Stimulated activated naive CD8-positive, alpha-beta T cell treated with anti-CD3 and anti-CD28 coated beads, Interleukin-15, Interleukin-2, amounts not matched to agents 100 U/mL and 50 U/mL, for 24 hours (primary cell): ENCODE data around the gene RBM28.
"Not testable (repeated sequence)": the region's sequence is repeated elsewhere in the genome, so short reads cannot be mapped to it uniquely, and the experiment has no call there.

Experiments used
- ATAC-seq: fragments of 150-1000 bp; cut with Tn5 transposase; one replicate; pipeline ENCODE4 v1.10.0; 2021
- DNase-seq: peaks from one replicate; pipeline ENCODE4 v3.0.0; 2021

RBM28 gene

DNA sequence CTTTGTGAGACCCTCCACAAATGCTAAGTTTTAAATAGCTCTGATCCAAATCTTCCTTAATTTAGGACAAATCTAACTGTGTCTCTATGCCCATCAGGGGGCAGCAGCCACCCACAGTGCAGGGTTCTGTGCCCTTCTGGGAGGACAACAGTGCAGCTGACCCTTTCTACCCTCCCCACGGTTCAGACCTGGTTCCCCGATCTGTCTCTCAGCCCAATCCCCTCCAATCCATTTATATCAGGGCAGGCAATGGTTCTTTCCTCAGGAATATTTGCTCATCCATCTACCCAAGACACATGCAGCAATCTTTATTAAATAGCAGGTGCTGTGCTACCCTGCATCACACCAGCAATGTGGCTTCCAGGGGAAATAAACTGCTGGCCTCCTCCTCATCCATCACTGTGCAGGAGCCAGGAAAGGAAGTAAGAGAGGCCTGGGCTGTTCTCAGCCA, 4.0 kb upstream of the RBM28 start:
- DNase-seq (peak; percentile 59), ATAC-seq (no peak)

DNA sequence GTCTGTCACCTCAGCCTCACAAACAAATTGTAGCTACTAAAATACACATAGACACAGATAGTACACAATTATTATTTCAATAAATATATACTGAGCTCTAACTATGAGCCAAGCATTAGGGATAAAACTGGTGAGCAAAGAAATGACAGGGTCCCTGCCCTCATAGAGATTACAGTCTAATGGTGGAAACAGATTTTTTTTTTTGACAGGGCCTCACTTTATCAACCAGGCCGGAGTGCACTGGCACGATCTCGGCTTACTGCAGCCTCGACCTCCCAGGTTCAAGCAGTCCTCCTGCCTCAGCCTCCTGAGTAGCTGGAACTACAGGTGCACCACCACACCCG, 695 bp upstream of the RBM28 start:
- no peak for DNase-seq
- no peak for ATAC-seq

DNA sequence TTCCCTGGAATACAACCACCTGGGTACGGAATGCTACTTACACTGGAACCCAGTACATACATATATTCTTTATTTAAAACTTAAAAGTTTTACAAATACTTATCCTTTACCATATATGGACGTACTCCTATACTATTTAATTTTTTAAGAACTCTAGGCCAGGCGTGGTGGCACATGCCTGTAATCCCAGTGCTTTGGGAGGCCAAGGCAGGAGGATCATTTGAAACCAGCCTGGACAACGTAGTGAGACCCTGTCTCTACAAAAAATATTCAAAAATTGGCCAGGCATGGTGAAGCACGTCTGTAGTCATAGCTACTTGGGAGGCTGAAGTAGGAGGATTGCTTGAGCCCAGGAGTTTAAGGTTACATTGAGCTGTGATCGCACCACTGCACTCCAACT, 2.0 kb downstream of the RBM28 start:
- ATAC-seq = no peak
- DNase-seq = no peak

DNA sequence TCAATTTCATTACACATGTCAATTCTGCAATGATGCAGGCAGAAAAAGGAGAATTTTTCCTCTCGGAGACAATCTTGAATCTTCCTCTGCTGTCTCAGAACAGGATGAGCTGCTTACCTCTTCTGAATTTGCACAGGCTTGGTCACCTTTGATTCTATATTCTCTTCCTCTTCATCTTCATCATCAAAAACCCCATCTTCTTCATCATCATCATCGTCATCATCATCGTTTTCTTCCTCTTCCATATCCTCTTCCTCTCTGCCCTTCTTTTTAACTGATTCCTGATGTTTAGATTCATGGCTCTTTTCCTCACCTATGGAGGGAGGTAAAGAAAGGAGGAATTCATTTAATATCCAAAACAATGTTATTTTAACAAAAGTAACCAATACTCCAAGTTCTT, 8.0 kb downstream of the RBM28 start:
- DNase-seq = no peak
- ATAC-seq = no peak

DNA sequence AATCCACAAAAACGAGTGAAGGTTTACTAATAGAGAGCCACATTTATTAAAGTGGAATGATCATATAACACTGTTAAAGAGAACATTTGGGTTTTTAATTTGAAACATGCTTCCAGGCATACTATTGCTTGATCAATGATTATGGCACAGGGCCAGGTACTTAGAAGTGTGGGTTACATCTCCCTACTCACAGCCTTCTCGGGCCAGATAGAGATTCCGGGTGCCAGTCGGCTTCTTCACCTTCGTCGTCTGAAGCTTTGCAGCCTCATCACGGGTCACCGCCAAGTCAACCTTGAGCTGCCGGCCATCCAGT, 19.4 kb downstream of the RBM28 start:
- ATAC-seq (no peak), DNase-seq (no peak)

DNA sequence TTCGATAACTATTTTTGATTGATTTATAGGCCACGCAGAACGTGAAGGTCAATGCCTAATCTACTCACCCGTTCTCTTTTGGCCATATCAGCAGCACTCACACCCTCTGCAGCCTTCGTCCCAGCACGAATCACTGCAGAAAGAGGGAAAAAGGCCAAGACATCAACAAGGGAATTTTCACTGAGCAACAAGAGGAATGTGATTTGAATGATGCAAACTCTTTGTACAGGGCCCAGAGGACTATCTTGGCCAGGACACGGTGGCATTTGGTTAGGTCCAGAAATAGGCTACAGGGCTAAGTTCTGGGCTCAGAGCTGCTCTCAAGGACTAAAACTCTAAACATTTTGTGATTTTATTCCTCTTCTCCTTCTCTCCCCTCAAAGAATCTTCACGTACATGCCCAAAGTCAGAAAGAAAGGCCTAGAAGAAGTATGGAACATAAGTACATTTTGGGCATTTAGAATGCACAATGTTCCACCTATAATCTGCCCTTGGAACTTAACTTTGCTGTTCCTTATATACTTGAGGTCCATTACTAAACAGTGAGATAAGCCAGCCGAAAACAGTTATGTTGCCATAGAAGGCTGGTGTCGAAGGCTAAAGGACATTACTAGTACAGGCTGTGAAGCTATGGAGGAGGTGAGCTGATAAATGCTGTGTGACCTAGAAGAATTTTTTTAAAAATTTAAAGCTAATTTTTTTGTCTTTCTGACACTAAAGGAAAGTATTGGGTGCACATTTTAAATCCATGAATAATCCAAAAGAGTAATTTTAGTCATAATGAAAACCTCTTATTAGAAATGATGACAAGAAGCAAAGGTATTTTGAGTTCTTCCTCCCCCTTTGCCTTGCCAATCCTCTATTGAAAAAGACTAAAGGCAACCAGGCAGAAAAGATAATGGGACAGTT, 20.0 kb downstream of the RBM28 start:
- ATAC-seq = no peak
- no peak for DNase-seq

DNA sequence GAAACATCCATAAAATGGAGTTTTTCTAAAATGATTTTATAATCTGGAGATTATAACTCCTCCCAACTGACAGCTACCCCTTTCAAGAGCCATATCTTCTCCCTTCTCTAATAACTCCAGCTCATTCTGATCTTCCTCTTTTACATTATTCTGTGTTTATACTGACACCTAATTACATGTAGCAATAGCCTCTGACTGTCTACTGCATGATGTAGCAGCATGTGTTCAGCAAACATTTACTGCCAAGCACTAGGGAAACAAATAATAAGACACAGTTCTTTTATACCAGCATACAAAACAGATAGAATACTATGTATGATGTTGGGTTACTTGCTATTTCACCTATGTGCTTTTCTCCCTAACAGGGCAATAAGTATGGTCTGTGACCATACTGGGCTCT, 20.7 kb downstream of the RBM28 start:
- no peak for DNase-seq

DNA sequence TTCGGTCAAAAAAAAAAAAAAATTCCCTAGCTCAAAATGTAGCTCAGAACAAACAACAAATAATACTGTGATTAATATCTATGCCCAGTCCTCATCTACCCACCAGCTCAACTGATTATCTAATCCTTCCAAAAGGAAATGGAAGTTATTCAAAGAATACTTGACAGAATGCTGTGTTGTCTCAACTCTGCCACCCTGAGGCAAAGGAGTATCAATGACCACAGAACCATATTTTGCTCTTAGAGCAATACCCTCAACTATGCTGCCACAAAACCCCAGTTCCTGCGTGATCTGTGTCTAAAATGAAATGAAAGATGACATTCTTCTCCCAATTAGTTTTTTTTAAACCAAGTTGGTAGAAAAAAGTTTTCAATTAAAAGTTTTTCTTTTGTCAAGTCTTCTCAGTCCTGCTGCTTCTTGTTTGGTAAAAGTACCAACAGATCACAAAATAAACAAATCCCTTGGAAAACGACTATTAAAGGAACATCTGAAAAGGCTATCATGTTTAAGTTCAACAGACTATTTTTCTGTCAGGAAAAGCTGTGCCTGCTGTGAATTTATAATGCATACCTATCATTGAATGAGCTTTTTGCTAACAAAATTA, 21.6 kb downstream of the RBM28 start:
- DNase-seq = no peak
- ATAC-seq = peak; percentile 75

More for the DNA sequence above, 20.7 kb downstream of the RBM28 start:
- ATAC-seq = no peak

DNA sequence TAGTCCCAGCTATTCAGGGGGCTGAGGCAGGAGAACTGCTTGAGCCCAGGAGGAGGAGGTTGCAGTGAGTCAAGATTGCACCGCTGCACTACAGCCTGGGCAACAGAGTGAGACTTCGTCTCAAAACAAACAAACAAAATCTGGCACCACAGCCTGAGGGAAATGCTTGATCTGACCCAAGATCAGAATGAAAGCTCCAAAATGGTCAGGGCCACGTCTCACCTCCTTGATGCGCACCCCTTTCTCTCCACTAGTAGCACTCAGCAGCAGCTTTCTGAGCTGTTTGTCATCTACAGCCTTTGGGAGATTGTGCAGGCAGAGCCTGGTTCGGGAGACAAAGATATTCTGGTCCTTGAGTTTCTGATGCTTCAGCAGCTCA, 22.7 kb downstream of the RBM28 start:
- DNase-seq (no peak), ATAC-seq (no peak)

DNA sequence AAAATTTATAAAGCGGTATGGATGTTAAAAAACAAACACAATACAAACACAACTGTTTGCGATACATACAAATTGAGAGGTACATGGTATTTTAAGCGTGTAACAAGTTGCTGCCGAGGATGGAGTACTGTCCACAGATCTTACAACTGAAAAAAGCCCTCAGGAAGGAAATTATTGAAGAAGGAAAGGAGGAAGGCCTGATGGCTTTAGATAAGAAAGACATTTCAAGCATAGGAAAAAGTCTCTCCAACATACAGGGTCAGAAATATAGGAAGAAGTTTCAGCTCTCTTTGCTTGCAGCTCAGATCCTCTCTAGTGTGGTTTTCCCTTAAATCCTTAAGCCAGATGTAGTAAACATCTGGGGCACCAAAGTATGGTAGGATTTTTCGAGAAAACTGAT, 25.0 kb downstream of the RBM28 start:
- ATAC-seq (no peak), DNase-seq (no peak)

DNA sequence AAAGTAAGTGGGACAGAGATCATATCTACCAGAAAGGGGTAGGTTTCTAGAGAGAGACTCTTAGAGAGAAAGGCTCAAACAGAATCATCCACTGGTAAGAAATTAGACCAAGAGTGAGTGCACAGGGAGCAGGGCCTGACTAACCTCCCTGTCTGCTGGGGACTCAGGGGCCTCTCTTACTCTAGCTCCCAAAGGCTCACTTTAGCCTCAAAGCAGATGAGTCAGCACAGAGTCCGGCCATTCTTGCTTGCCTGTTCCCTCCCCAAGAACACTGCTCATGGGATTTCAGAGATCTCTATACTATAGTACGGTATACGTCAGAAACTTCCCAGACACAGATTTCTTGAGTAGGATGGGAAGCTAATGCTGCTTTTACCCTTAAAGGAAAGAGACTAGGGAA, 32.7 kb downstream of the RBM28 start:
- no peak for DNase-seq
- no peak for ATAC-seq

DNA sequence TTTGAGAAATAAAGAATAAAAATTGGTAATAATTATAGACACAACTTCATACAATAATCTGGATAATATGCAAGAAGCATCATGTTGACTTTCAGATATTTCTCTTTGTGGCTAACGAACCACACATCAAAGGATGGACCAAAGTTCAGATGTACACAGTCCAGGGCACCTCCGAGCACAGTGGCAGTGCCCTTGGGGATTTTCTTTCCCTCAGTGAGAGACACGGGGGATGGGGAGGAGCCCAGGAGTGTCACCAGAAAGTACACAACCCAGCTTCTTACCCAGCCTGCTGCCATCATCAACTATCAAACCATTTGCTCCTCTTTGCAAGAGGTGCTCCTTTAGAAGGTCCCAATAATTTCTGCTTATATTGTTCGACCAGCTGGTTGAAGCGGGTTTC, 33.2 kb downstream of the RBM28 start:
- ATAC-seq (no peak), DNase-seq (no peak)

DNA sequence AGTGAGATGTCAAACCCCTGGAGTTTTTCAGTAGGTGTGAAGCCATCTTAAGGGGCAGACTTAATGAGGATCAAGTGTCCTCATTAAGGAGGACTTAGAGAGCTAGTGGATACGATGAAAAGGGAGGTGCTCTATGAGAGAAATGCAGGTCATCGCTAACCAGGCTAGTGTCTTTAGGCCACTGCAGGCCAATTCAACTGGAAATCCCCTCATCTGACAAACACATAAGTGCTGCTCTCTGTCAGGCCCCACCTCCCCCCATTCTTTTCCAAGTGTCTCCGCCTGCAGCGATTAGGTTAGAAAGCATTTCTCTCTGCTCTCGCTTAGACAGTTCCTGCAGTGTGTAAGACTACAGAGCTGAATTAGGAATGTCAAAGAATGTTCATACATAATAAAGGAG, 33.7 kb downstream of the RBM28 start:
- ATAC-seq = no peak
- DNase-seq = no peak

DNA sequence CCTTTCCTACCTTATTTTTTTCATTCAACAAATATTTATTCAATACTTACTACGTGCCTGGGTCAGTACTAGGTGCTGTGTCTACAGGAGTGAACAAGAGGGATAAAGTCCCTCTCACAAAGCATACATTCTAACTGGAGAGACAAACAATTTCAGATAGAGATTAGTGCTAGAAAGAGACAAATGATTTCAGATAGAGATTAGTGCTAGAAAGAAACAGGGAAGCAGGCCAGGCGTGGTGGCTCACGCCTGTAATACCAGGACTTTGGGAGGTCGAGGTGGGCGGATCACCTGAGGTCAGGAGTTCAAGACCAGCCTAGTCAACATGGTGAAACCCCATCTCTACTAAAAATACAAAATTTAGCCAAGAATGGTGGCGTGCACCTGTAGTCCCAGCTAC, 34.6 kb downstream of the RBM28 start:
- no peak for DNase-seq
- no peak for ATAC-seq

DNA sequence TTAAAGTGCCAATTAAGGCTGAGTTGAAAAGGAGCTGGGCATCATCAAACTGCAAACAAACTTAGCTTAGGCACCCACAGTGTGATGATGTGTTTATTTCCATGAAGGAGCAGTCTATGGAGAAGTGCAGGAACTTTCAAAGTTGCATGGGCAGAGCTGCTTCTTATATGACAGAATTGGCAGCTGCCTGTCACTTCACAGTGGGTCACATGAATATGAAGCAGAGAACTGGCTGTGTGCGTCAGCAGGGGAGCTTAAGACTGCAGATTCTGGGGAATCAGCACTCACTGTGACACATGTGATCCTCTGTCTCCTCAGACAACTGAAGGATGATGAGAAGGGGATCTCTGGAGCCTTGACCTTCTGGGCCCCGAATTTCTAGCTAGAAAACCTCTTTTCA, 36.6 kb downstream of the RBM28 start:
- no peak for ATAC-seq

DNA sequence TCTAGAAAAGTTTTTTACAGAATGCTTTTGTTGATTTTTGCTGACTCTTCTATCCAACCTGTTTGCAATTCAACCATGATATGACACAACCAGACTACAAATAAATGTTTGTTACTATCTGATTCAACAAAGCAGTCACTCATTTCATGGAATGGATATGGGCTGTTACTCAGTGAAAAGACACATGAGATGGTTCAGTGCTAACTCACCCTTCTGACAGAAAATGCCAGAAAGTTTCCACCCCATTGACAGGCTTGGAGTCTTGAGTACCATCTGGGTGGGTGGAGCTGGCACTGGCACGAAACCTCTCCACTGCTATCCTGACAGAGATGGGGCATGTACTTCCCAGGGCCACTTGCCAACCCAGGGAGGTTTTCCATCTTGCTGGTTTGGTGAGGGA, 39.5 kb downstream of the RBM28 start:
- no peak for ATAC-seq
- DNase-seq = no peak

More for the DNA sequence above, 36.6 kb downstream of the RBM28 start:
- DNase-seq = no peak

DNA sequence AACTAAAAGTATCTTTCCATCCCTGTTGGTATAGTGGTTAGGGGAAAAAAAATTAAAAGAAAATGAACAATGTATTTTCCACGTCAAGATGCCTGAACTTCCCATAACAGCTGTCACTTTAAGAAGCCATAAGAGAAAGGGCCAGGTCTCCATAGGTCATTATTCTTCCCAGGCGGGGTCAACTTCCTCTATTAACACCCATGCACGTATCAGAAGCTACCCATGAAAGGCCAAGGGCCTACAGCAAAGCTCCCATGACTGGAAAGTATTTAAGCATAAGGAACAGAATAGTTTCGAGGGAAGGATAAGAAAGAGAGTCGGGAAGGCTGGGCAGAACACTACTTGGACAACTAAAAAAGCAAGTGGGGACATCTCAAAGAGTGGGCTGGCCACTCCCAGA, 40.1 kb downstream of the RBM28 start:
- ATAC-seq (no peak), DNase-seq (no peak)

DNA sequence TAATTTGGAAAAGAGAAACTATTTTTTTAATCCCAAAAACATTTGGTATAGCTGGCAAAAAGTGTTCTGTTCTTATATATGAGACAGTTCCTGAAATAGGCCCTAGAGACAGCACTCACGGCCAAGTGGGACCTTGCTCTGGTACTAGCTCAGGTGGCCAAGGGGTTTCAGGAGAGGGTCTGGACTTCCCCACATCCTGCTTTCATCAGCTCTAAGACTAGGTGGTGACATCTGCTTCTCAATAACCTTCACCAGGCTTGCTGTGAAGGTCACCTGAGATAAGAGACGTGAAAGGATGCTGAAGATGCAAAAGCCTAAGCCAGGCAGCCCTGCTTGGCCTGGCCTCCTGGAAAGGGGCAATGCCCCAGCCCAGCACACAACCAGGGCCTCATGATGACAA, 40.6 kb downstream of the RBM28 start:
- DNase-seq (no peak), ATAC-seq (no peak)

DNA sequence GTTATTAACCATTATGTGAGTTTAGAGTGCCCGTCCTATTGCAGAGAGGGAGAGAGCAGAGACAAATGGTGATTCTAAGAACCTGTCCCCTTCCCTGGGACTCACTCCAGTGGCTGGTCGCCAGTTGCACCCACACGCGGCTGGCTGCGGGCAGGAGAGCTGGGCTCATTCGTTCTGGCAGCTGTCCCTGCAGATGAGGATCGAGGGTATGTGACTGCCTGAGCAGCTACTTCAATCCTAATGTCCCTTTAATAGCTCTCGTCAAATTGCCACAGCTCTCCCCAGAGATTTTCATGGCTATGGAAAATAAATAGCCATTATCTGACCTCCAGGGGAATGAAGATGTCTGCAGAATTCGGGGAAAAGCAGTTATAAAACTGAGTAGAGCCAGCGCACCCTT, 41.6 kb downstream of the RBM28 start:
- DNase-seq (no peak), ATAC-seq (no peak)

DNA sequence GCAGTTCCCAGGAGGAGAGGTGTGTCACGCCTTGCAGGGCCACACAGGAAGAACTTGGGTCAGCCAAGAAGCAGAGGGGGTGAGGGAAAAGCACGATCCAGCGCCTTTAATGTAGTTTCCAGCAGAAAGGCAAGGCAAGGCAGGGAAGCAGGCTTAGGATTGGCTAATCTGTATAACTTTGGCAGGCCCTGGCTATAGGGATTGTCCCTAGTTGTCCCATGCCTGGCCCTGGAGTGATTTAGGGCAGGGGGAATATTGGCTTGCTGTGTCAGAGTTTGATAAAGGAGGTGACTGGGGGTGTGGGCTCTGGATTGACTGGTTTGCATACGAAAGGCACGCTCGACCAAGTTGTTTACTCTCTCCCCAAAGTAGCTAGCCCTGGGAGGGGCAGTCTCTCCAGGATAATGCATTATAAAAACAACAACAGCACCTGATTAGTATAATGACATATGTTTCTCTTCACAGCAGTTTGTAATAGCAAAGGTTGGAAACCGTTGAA, 44.5 kb downstream of the RBM28 start:
- ATAC-seq = no peak

DNA sequence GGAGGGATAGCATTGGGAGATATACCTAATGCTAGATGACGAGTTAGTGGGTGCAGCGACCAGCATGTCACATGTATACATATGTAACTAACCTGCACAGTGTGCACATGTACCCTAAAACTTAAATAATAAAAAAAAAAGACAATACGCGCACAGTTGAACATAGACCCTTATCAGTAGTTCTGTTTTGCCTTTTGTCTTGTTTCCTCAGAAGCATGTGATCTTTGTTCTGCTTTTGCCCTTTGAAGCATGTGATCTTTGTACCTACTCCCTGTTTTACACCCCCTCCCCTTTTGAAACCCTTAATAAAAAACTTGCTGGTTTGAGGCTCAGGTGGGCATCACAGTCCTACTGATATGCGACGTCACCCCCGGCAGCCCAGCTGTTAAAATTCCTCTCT, 45.7 kb downstream of the RBM28 start:
- ATAC-seq, DNase-seq: not testable (repeated sequence)

More for the DNA sequence above, 44.5 kb downstream of the RBM28 start:
- no peak for DNase-seq

DNA sequence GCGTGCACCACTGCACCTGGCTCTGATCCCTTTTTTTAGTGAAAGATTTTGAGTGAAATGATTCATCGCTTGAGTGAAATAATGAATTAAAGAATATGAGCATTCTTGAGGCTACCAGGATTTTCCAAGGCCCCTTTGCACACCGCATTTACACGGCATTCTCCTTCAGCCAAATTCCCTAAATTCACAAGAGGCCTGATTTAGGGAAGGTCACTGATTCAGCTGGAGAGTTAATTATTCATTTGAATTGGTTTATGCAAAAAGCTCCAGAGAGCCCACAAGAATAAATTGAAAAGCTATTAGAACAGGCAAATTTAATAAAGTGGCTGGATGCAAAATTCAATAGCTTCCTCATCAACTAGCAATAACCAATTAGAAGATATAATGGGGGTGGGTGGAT, 56.2 kb downstream of the RBM28 start:
- no peak for DNase-seq
- ATAC-seq = no peak

DNA sequence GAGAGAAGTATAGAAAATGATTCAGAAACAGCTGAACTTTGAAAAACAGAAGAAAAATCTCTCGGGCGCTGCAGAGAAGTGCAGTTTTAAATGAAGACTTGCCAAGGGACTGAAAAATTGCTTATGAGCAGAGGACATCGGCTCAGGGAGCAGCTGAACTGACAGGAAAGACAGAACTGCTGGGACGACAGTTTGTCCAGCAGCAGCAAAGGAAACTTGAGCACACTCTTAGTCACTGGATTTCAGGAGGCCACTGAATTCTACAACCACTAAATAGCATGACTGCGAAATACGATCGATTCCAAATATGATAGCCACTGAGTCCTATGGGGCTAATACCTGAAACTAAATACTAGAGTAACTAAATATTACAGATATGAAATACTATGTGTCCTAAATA, 59.6 kb downstream of the RBM28 start:
- ATAC-seq (no peak), DNase-seq (no peak)
